Activated CD8-positive, alpha-beta memory T cell treated with anti-CD3 and anti-CD28 coated beads for 4 hours (primary cell): Measurements from ENCODE around the gene SLC7A1.

Source experiments
- DNase-seq, 2 donors: peaks; one replicate each; pipeline ENCODE4 v3.0.0-alpha.2; 2020; ENCODE audit warnings: low read depth in 2 of 2

The SLC7A1 gene

GRCh38 chr13:29561918-29562317 is 33.6 kb downstream of the SLC7A1 start:
- no peak for DNase-seq

DNA sequence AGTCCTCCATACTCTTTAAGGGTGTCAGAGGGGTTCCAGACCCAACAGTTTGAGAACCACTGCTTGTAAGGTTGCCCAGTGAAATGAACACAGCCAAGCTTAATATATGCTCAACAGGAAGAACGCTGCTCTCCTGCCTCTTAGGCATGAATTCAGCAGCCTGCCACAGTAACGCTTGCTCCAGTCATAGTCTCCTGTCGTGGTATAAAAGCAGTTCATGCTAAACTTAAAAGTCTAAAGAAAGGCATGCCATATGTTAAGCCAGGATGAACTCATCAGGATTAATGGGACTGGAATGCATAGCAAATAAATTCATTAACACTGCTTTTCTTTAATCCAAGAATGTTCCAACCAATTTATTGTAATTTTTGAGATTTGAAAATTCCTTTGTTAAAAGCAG is 38.7 kb downstream of the SLC7A1 start:
- no peak for DNase-seq

DNA sequence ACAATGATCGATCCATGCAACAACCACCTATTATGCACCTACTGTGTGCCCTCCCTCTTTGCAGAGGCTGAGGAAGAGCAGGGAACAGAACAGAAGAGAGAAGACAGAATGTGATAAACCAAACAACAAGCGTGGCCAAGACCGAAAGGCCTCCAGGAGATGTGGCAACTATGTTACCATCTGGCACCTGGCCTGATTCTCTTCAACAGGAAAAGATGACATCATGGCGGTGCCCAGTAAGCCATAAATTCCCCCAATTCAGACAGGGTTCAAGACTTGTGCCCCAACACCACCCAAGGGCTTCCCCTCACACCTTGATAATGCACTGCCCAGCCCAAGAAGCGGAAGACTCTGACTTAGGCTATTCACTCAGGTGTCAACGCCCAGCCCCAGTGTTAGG is 44.3 kb downstream of the SLC7A1 start:
- DNase-seq: no peak

DNA sequence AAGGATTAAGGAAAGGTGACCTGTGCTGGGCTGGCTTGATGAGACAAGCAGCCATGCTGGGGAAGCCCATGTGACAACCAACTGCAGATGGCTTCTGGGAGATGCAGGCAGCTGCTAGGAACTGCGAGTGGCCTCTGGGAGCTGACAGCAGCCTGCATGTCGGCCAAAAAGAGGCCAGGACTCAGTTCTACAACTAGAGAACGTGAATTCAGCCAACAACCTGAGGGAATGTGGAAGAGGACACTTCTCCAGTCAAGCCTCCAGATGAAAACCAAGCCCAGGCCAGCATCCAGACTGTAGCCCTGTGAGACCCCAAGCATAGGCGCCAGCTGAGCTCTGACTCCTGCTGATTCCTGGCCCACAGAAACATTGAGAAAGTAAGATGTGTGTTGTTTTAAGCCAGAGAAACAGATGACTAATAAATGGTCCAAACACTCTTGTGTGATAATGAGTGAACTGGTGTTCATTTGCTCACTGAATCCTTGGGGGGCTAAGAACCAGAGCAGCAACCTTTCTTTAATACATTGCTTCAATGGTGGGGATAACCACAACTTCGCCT is 45.0 kb downstream of the SLC7A1 start:
- DNase-seq: no peak

DNA sequence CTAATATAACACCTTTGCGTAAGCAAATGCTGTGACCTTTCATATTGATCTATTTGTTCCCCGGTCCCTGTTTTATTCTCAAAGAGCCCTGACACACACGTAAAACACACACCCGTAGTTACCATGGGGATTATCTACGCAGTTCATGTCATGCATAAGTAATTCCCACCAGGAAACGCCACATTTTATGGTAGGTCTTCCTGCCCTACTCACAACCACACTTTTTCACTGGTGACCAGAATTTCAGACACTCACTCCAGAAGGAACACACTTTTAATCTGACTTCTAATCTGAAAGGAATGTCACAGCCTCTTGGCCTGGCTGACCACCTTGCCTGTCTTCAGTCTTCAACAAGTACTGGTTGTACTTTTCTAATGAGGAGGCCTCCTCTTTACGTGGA is 46.8 kb downstream of the SLC7A1 start:
- DNase-seq: no peak

GRCh38 chr13:29547153-29547552 is 48.3 kb downstream of the SLC7A1 start:
- no peak for DNase-seq

DNA sequence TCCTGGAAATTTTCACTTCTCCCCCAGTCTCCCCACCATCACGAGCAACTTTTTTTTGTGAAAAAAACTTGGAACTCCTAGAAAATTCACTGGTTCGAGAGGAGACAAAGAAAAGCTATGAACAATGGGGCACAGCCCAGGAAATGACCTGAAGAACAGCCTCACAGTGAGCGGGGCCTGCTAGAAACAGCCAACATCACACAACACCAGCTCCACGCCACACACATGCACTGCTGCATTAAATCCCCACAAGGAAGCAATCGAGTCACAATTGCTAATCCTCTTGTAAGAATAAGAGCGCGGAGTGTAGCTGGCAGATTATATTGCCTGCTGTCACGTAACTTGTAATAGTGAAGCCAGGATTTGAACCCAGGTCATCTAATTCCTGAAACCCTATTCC is 48.8 kb downstream of the SLC7A1 start:
- DNase-seq: no peak

DNA sequence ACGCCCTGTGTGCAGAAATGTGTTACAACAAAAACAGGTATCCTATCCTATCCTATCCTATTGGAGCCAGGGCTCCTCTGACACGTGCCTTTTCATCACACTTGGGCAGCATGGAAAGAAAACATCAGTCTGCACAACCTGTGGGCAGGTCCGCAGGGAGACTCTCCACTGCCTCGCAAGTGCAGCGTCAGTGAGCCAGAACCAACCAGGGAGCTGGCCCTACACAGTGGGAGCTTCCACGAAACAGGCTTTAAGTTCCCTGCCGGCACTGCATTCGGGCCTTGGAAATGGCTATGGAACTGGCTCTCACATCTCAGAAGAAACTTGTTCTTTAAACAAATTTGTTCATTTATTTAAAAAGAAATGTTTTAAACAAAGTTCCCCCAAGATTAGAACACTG is 49.5 kb downstream of the SLC7A1 start:
- DNase-seq: no peak

DNA sequence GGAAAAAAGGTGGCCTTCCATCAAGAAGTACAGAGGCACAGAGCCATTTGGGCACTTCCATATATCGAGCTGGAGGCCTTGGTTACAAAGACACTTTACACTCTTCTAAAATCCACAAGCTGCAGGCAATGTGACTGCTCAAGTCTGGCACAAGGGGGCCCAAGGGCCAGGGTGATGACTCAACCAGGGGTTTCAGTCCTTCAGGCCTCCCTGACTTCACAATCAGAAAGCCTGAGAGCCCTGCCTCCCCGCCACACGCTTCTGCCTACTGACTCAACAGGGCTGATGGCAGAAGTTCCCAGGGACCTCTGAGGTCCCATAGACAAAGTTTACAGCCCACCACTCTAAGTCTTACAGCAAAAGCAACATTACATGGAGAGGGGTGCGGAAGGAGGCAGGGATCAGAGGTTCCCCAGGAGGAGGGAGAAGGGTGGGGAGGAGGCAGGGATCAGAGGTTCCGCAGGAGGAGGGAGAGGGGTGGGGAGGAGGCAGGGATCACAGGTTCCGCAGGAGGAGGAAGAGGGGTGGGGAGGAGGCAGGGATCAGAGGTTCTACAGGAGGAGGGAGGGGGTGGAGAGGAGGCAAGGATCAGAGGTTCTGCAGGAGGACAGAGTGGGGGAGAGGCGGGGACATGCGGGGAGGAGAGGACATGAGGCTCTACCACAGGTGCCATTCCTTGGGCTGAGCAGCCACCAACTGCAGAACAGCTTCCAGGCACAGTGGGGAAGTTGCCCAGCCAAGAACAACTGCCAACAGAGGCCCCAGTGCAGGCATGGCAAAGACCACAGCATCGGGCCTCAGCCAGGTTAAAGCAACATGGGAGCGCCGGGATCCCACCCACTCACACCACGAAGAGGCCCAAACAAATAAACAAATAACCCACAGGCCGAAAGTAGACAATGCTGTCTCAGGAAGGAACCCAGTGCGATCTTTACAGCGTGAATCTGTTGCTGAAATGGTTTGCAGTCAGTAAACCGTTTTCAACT is 52.0 kb downstream of the SLC7A1 start:
- DNase-seq: no peak

GRCh38 chr13:29542381-29542780 is 53.1 kb downstream of the SLC7A1 start:
- no peak for DNase-seq

GRCh38 chr13:29541400-29541799 is 54.1 kb downstream of the SLC7A1 start:
- DNase-seq: no peak

DNA sequence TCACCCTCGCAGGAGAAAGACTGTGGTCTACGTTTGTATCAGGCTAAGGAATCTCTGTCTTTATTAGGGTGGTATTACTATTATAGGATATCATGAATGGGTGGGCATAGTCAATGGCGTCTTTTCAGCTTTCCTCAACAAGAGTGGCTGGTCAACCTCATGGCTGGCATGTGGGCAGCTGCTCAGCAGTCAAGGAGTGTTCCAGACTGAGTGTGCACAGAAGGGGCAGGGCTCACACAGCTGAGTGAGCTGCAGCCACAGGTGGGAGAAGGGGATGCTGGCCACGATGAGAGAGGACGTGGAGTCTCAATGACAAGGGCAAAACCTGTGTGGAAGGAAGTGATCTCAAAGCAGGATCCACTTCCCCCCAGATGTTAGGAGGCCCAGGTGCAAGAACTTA is 54.7 kb downstream of the SLC7A1 start:
- no peak for DNase-seq

DNA sequence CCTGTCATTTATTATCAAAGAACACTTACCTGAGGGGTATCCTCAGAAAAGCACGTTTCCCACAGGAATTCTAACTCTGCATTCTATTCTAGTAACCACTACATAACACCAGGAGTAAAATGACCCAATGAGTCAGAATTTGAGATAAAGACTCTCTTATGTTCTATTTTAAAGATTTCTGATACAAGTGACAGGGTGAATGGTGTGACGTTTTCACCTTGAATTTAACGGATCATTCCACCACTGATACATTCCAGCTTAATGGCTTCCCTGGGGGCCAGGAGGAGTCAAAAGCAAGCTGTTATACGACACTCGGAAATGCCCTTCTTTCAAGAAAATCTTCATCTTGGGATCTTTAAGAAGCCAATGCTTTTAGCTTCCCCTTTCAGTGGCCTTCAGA is 55.2 kb downstream of the SLC7A1 start:
- DNase-seq: no peak

- DNase-seq: no peak
Measured at GRCh38 chr13:29539856-29540255, 55.6 kb downstream of the SLC7A1 start.

- DNase-seq: no peak
Measured at GRCh38 chr13:29538652-29539040, 56.8 kb downstream of the SLC7A1 start.

DNA sequence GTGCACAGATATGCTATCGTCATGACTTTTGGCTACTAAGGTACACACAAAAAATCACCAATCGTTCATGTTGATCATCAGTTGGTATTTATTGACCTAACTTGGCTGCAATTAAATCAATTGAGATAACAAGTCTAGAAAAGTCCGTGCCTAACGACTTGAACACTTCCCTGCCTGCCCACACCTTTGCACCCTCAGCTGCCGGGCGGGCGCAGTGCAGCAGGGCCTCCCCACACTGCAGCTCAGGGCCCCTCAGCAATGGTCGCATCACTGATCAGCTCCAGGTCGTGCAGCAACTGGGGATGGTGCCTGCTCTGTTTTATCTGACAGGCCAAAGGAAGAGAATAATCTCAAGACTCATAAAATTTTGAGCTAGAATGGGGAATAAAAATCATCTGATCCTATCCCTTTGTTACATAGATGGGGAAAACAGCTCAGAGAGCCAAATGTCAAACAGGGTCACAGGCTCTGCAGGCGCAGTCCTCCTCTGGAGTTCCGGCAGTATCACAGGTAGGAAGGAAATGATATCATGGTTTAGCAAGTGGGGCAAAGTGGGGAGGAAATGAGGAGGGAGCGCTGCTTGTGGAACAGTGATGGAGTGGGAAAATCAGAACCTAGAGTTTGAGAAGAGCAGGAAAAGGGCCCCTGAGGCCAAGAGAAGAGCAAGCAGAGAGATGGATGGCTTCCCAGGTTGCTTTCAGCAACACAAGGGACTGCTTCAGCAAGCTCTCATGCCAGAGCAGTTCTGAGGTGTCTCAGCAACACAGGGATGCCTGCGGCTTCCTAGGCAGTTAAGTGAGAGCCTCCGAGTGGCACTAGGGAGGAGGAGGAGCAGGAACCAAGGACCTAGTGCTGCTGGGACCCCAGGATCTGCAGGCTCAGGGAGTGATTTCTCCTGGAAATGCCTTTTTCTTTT is 57.5 kb downstream of the SLC7A1 start:
- DNase-seq: no peak

- DNase-seq: no peak
Measured at GRCh38 chr13:29536853-29537252, 58.6 kb downstream of the SLC7A1 start.

GRCh38 chr13:29535663-29536655 is 59.5 kb downstream of the SLC7A1 start:
- DNase-seq: no peak

DNA sequence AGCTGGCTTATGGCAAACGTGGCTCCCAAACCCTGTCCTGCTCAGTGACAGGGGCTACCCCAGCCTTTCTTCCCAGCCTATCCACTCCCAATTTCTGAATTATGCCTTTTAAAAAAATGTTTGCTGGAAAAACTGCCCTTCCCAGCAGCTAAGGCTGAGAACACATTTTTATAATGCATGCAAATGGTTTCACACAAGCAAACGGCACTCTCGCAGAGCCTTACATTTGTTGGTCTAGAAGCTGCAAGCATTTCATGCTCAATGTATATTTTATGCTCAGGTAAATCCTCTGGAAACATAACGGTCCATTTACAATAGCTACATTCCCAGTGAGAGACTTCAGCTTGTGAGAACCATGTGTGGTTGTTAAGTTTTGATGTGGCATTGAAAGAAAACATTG is 61.4 kb downstream of the SLC7A1 start:
- no peak for DNase-seq

DNA sequence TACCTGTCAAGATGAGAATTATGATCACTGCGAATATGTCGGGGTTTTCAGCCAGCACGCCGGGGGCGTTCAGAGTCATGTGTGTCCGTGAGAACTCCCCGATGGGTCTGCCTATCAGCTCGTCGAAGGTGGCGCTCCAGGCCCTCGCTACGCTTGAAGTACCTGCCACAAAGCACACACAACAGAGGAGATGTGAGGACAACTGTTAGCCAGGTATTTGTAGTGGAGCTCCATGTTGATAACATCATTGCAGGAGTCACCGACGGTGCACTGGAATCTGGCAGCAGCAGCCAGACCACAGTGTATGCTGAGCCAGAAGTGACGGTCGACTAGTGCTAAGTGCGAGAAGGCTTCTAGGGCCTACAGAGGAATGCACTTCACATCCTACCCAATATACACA is 62.7 kb downstream of the SLC7A1 start:
- DNase-seq: no peak

DNA sequence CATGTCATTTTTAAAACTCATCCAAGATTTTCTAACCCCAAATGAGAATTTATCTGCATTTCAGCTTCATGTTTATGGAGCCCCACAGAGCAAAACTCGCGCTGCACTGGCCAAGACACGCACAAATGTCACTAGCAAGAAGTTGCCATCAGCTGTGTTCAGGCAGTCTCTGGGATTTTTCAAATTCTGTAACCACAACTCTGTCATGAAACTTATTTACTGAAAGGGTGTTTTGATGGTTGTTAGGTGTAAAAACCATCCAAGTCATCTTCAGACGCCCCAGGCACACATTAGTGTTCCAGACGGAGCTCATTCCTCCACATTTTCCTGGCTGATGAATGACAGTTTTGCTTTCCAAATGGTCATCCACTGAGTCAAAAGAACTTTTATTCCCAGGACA is 63.4 kb downstream of the SLC7A1 start:
- no peak for DNase-seq
